Amygdala (tissue), 56 donors: ENCODE measurements around the gene DSCAML1.

ENCODE experiments used
- DNase-seq, 56 donors: peaks; one replicate each; lab custom pipeline; 2025; lab: John Stamatoyannopoulos, UW

DSCAML1 gene

DNA sequence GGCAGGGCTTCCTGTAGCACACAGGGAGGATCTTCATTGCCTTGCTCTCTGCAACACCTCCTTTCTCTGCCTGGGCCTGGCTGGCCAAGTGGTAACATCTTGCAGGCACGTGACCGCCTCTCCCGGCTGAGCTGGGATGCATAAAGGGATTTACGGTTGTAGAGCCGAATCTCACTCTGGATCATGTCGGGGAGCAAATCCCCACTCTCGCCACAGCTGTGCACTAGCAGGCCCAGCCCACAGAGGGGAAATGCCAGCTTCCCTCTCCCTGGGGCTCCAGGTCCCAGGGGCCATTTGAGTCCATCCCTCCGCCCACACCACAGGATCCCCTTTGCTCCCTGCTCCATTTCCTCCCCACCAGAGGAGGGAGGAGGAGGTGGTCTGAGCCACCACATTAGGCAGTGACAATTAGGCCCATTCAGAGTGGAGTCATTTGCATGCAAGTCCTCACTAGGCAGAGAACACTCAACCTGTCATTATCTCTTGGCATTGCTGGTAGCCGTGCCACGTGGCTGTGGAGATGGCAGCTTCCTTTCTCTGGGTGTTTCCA lies 196.7 kb downstream of the DSCAML1 start:
- DNase-seq, result peak in 53 of 56 donors; percentile 34 to 91 (median 76)

DNA sequence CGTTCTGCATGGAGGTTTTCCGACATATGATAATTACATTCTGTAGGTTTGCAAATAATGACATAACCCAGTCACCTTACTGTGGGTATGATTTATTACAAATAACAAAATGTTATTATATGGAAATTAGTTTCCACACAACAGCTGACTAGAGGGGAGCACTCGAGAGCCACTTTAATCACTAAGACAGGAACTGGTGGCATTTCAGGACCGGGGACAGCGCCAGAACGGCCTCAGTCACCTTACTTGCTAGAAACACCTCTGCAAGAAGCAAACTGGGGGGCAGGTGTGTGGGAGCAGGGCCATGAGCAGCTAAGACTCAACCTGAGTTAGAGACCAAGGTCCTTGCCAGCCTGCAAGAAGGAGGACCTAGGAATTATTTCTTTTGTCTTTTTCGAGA lies 199.9 kb downstream of the DSCAML1 start:
- DNase-seq, result peak in 1 of 56 donors; percentile 43

DNA sequence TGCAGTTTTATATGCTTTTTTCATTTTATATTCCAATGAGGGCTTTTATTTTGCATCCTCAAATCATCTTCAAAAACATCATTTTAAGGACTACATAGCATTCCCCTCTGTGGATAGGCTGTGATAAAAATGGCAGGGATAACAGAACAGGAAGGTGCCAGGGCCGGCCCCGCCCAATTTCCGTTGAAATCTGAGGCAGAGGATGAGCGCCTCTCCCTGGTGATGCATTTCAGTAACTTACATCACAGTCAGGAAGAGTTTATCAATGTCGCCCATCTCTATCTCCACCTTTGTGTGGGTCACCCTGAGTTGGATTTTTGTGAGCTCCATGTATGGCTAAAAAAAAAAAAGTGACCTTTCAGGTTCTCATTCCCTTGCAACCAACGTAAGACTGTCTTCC lies 201.6 kb downstream of the DSCAML1 start:
- no peak for DNase-seq

DNA sequence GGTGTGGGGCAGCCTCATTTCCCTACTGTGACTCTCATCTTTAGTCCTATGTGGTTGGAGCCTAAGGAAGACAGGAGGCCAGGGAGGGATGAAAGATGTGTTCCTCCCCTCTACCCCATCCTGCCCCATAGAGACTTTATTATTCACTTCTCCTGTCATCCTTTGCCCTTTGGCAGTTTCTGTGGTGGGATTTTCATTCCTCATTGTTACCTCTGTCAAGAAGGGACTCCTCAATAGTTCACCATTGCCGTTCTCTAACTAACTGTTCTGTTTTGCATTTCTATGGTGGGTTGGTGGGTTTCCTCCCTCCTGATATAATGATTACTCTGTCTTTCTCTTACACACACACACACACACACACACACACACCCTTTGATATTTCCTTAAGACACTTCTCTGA lies 202.3 kb downstream of the DSCAML1 start:
- DNase-seq, result no peak

DNA sequence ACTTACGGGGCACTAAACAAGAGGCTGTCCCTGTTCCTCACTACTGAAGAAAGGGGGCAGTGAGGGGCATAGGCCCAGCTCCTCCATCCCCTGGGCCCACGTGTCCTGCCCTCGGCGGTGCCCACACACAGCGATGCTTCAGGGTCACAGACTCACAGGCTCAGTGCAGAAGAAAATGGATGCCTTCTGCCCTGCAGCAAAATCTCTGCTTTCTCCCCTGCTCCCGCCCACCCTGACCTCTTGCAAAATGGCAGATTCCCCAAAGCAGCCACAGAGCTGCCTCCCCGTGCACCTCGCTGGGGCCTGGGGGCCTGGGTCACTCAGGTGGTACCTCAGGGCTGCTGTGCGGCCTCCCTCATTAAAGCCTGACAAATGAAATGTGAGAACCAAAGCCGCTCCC lies 204.0 kb downstream of the DSCAML1 start:
- DNase-seq, result no peak

DNA sequence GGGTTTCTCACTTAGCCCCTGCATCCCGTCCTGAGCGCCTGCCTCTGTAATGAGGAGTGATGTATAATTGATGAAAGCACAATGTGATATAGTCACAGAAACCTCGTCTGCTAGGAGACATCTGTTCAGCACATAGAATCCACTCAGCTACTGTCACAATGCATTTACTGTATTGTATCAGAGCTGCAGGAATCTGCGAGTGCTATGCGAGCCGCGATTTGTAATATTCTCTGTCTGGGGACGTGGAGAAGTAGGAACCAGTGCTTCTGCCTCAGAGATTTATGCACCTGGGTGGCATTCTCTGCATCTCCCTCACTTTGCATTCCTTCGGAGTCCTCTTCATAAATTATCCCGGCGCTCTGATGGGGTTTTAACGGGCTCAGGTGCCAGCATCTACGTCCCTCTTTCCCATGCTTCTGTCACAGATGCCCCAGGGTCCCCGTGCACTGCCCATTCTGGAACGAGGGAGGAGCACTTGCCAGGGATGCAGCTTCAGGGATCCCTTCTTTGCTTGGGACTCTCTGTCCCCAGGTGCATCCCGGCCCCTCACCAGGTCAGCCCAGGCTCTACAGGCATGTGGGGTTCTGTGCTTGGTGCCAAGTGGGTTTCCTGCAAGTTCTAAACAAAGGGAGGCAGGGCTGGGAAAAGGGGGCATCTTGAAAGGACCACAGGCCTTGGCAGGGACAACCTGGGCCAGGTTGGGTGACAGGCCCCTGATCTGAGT lies 205.5 kb downstream of the DSCAML1 start:
- peak in 1 of 56 donors; percentile 41 for DNase-seq

DNA sequence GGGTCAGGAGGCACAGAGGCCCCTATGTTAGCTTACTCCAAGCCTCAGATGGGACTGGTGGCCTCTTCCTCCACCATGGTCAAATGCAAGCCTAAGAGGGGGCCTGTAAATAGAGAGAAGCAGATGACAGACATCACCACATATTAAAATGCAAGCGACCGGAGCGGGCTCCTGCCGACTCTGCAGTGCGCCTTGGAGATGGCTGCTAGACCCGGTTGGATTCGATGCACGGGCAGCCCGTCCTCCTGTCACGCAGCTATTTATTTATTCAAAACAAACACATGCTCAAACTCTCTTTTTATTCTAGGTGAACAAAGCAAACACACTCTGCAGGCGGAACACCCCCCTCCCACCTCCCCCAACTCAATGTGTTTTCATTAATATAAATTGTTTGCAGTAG lies 208.0 kb downstream of the DSCAML1 start:
- no peak for DNase-seq

DNA sequence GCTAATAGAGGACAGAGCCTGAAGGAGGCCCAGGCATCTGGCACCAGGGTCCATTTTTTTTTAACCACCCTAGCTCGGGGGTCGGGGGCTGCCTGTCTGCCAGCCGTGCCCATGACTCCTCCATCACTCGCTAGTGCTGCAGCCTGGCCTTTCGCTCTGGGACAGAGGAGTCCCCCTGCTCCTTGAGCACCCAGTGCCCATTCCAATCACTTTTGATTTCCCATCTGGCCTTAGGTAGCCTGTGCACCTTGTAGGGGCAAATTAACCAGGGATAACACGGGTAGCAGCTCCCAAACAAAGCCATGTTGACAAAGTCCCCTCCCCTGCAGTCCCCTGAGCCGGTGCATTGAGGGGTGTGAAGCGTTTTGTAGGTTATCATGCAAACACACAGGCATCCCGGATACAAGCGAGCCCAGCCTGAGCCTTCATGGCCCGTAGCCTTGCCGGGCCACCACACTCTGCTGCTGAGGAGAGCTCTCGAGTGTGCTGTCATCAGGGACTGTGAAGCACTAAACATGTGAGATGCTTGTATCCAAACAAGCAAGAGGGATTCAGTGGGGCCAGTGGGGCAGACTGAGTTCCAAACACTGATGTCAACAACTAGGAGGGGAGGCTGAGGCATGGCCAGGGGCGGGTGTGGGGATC lies 208.7 kb downstream of the DSCAML1 start:
- DNase-seq, result no peak

DNA sequence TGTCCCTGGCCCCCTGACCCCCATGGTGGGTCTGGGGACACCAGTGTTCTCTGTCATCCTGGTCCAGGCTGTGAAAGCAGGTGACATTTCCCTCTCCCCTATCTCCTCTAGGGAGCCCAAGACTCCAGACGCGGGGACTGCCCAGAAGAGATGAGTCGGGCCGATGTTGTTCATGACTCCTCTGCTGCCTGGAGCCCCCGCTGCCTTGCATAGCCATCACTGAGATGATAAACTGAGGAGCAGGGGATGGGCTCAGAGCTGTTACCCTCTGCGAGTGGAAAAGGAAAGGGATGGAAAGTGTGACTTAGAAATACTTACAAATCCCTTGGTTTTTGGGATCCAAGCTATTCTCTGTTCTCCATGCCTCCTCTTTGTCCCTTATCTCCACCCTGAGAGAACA lies 209.6 kb downstream of the DSCAML1 start:
- DNase-seq, result no peak

DNA sequence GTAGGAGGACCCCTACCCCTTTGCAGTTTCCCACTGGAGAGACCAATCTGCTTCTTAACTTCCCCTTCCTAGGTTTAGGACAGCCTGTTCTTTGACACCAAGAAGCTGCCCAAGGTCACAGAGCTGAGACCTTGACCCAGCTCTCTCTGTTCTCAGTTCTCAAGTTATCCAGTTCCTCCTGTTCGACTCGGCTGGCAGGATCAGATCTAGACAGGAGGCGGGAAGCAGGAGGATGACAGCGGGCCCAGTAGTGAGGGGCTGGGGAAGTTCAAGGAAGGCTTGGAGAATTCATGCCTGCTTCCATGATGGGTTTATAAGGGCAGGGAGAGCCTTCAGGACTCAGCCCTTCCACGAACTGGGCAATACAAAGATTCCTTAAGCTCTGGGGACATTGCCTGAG lies 210.6 kb downstream of the DSCAML1 start:
- DNase-seq, result no peak

DNA sequence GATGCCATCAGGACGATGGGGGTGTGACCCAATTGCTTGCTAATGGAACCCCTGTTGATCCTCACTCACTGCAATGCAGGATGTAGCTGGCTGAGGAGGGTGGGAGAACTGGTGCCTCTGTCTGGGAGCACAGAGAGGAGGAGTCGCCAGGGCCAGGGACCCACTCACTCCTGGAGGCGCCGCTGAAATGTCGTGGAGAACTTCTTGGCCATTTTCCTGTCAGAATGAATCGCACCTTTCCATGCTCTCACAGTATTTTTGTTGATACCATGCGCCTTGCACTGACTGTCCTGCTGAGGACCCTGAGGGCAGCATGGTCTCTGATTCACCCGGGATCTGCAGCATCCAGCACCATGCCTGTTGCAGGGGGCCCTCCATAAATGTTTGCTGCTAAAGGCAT lies 211.4 kb downstream of the DSCAML1 start:
- no peak for DNase-seq

DNA sequence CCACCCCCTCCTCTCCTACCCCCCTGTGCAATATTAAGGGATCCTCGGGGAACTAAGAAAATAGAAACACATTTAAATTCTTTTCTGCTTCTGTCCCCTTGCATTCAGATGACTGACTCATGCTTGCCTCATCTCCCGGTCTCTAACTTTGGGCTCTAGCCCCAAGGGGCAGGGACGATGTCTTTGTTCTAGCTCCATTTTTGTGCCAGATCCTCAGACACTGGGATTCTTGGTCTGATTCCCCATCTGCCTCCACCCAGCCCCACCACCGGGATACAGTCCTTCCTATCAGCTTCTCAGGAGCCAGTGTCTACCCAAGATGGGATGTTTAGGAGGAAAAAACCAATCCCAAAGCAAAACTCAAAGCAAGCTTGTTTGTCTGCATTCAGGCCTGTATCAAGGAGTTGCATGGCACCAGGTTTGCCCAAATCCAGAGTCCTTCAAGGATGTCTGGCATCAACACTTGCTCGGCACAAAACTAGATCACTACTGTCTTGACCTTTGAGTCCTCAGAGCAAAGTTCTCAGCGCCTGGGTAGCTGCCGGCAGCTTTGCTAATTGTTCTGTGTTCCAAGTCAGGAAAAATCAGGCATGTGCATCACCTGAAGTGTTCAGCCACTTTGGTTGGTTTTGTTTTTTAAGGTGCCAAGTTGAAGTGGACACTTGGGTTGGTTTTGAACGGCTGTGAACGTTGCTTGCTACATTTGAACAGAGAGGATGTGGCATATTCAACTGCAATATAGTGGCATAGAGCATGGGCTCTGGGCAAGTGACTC lies 212.8 kb downstream of the DSCAML1 start:
- DNase-seq, result peak in 1 of 56 donors; percentile 16

DNA sequence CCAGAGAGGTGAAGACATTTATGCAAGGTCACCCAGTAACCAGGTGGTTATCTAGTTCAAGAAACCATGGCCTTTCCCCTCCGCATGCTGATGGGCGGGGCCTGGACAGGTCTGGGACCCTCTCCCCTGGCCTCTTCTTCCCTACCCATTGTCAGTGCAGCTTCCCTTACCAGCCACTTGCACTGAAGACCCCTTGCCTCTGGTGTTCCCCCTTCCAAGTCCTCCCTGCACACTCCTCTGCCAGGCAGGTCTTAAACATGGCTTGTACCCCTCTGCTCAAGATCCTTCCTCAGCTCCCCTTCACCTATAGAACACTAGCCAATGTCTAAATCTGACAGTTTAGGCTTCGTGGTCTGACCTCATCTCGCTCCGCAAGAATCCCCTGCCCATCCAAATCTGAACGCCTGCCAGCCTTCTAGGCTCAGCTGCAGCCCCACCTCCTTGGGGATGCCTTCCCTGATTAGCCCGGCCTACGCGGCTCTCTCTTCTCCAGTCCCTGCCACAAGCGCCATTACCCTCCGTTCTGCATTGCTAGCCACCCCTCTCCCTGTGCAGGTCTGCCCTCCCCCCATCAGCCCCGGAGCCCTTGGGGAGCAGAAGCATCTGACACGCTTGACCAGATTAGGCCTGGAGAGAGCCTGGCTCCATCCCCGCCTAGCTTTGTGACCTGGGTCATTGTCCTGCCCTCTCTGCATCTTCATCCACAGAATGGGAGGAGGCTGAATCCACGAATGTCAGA lies 213.8 kb downstream of the DSCAML1 start:
- DNase-seq, result peak in 21 of 56 donors; percentile 6 to 70 (median 36)

DNA sequence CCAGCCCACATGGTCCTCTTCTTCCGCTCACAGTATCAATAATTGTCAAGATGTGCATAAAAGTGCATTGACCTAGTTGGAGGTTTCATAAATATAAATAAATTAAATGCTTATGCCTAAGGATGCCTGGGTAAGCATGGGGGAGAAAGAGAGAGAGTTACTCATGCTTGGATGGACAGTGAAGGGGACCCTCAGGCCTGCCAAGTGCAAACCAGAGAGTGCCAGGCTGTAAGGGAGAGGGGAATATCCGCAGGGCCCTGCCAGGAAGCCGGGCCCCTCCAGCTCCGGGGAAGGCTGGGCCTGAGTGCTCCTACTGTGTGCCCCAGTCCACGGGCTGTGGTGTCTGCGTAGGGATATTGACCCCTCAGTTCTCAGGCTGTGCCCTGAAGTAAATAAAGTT lies 214.6 kb downstream of the DSCAML1 start:
- DNase-seq, result no peak

DNA sequence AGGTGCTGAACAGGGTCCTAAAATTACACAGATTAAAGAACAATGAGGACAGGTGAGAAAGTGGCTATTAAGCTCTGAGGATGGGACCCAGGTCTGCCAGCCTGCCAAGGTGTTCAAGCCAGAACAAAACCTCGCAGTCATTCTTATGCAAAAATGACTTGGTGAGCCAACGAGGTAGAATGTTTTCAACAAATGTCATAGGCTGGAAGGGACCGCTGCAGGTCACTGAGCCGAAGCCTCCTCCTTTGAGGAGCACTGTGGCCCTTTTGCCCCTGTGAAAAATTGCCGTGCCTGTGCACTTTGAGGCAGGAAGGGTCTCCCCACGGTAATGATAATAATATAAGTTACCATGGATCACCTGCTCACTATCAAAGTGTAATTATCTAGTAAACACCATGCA lies 216.2 kb downstream of the DSCAML1 start:
- no peak for DNase-seq

DNA sequence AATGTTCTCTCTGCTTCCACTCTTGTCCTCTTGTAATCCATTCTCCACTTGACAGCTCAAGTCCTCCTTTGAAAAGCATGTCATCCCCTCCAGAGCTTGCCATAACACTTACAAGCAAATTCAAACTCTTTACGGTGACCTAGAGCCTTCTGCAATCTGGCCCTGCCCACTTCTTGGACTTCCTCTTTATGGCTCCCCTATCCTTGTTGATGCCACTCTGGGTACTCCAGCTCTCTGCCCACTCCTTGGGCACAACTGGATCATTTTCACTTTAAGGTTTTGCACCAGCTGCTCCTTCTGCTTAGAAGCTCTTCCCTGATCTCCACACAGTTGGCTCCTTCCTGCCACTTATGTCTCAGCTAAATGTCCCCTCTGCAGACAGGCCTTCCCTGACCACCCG lies 217.9 kb downstream of the DSCAML1 start:
- DNase-seq, result no peak

DNA sequence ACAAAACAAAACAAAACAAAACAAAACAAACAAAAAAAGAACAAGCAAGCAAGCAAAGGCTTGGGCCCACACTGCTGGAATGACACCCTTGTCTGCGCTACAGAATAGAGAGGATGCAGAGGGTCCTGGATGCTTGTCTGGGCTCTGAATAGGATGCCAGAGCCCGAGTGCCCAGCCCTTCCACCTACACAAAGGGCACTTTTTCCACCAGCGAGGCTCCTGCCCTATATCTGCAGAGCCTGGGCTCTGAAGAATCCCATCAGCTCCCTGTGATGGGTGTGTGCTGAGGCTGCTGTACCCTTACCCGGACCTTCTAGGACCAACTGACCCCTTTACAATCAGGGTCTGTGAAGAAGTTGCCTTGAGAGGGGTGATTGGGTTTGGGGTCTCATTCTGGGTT lies 221.2 kb downstream of the DSCAML1 start:
- DNase-seq, result no peak

DNA sequence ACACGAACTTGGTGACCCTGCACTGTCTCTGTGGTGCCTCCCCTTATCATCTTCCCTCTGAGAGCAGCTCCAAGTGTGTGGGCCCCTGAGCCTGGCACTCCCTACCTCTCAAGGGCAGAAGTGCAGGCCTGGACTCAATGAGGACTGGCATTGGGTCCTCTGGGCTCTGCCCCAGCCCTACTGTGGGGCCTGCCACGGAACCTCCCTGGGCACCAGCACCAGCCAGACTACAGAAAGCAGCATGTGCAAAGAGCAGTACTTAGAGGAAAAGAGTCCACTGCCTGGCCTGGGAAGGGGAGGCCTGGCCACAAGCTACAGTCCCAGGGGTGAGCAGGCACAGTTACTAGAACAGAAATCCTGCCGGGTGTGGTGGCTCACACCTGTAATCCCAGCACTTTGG lies 222.5 kb downstream of the DSCAML1 start:
- no peak for DNase-seq

DNA sequence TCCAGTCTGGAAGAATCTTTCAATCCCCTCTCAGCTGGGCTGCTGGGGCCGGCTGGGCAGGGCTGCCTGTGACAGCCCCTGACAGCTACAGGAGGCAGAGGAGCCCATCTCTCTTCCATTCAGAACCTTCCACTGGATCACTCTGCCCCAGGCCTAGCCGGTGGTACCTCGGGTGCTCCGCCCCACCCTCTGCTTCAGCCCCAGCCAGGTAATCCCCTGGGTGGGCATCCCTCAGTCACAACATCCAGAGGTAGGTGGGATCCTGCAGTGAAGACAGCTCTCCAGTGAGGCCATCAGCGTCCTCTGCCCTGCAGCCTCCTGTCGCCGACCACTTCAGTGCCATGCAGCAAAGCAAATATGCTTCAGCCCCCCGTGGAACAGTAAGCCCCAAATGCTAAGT lies 223.7 kb downstream of the DSCAML1 start:
- DNase-seq, result no peak

DNA sequence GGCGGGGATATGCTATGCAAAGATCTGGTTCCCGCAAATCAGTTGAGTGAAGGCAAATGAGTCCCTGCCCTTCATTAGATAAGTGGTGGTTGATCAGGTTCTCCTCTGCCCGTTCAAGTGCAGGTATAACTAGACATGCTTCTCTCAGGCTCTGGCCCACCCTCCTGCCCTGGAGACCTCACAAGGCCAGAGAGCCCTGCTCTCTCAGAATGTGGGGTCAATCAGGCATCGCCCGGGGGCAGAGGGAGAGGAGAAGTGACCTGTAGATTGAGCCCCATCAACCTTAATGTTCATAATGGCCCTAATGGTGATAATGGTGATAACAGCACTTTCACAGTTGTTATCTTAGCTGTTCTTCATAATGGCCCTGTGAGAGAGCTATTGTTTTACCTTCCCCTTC lies 224.3 kb downstream of the DSCAML1 start:
- DNase-seq, result no peak

DNA sequence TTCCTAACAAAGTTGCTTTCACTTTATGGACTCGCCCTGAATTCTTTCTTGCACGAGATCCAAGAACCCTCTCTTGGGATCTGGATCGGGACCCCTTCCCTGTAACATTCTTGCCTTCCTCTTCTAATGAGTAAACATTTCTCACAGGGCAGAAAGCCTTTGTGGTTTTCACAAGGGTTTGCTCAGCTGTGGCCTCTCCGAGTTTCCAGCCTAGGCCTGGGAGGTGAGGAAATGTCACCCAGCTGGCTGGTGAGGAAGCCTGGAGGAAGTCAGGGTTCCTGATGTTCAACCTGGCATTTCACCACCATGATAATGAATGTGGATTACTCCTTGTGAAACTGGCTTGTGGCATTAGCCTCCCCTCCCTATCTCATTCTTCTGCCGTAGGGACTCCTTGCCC lies 224.9 kb downstream of the DSCAML1 start:
- no peak for DNase-seq
